GM12878 (cell line): ENCODE measurements around the gene FAM110A.

ENCODE experiments used
- CTCF ChIP-seq, 3 experiments: IDR thresholded peaks in 2 of 3; conservative IDR thresholded peaks in 1 of 3; 2 replicates each; pipeline ENCODE4 v1.5.1; 2011; ENCODE audit warnings: low read depth in 3 of 3, low read length in 3 of 3, mild to moderate bottlenecking in 3 of 3, control low read depth in 2 of 3, moderate library complexity in 2 of 3, inconsistent platforms in 1 of 3, mixed read lengths in 1 of 3; ENCODE audit not compliant: control insufficient read depth in 2 of 3, insufficient read depth in 1 of 3; ENCODE audit errors: extremely low read depth in 1 of 3
- SKIL ChIP-seq: fragments of 450-650 bp; IDR thresholded peaks from 2 replicates; pipeline ENCODE4 v1.6.1; 2017; ENCODE audit warnings: mild to moderate bottlenecking, low read depth, inconsistent platforms; ENCODE audit not compliant: poor library complexity, severe bottlenecking
- ZNF274 ChIP-seq: IDR thresholded peaks from one replicate; pipeline ENCODE4 v1.8.0; 2011; ENCODE audit not compliant: insufficient read length, insufficient read depth

- TF ChIP-seq SKIL (no peak), CTCF (IDR thresholded peaks at IDR 0.05 in 2 of 3, conservative IDR thresholded peaks at IDR 0.05 in 1 of 3; ENCODE audit: control insufficient read depth in 2 of 3, extremely low read depth in 1 of 3, insufficient read depth in 1 of 3, low read depth in 3 of 3, low read length in 3 of 3) (no peak), ZNF274 (no peak)
These were observed 22.2 kb downstream of the FAM110A start for GRCh38 chr20:855466-856360.
